HUES6 (cell line): Measurements from ENCODE around the gene TMEM270.
"Not testable (repeated sequence)": the region's sequence is repeated elsewhere in the genome, so short reads cannot be mapped to it uniquely, and the experiment has no call there.

Source experiments
- H3K27ac ChIP-seq: 2 replicates; pipeline ENCODE4 v1.7.0; 2013; ENCODE audit warnings: low read depth, mild to moderate bottlenecking, low read length, inconsistent platforms
- H3K27me3 ChIP-seq: 2 replicates; pipeline ENCODE4 v1.6.1; 2013; ENCODE audit warnings: low read length; ENCODE audit not compliant: control insufficient read depth, insufficient read depth
- H3K36me3 ChIP-seq: 2 replicates; pipeline ENCODE4 v1.6.1; 2013; ENCODE audit warnings: low read length; ENCODE audit not compliant: control insufficient read depth, insufficient read depth
- H3K4me1 ChIP-seq: 2 replicates; pipeline ENCODE4 v1.6.1; 2013; ENCODE audit warnings: low read length; ENCODE audit not compliant: control insufficient read depth, insufficient read depth
- H3K4me3 ChIP-seq: 2 replicates; pipeline ENCODE4 v1.5.1; 2013; ENCODE audit warnings: low read depth, low read length
- H3K9ac ChIP-seq: one replicate; pipeline ENCODE4 v1.6.1; 2013; ENCODE audit warnings: mild to moderate bottlenecking, low read length
- H3K9me3 ChIP-seq: 2 replicates; pipeline ENCODE4 v1.6.1; 2013; ENCODE audit warnings: low read depth, low read length; ENCODE audit not compliant: control insufficient read depth, insufficient read depth

The TMEM270 gene

DNA sequence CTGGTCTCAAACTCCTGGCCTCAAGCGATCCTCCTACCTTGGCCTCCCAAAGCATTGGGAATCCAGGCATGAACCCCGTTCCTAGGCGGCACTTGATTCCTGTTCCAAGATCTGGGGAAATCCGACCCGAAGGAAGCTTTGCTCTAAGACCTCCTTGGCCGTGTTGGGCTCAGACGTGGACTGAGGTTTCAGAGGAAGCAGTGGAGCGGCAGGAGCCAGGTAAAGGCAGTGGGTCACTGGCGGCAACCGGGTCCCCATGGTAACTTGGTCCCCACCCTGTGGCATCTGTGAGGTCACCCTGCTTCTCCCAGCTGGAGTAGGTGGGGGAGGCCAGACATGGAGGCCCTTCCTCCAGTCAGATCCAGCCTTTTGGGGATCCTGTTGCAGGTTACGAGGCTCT is at the start of gene TMEM270:
TMEM270 (plus strand) TSS at position 301 of the 400 bp plus-strand sequence; CDS start at position 337, 36 bp downstream.
- no peaks in the 10 kb centered on the region for H3K4me1 ChIP-seq
- no peak within 1 kb of the TSS for H3K27ac ChIP-seq
- H3K9ac ChIP-seq: no peak within 1 kb of the TSS
- peaks cover 8% of the 10 kb centered on the region; the same call in 1 of the 2 replicates for H3K27me3 ChIP-seq
- no peak within 1 kb of the TSS for H3K4me3 ChIP-seq
- no peaks in the 10 kb centered on the region for H3K36me3 ChIP-seq
- 0 out of 2 replicates have a peak, but pooled peaks cover 3% of the 10 kb centered on the region for H3K9me3 ChIP-seq

- Histone ChIP-seq H3K36me3 (no peaks in the 10 kb centered on the region), H3K4me1 (0 out of 2 replicates have a peak, but pooled peaks cover 3% of the 10 kb centered on the region), H3K27ac (no peak overlapping the region), H3K27me3 (no peaks in the 10 kb centered on the region), H3K9ac (no peak overlapping the region), H3K9me3 (no peaks in the 10 kb centered on the region), H3K4me3 (no peak overlapping the region)
Measured at GRCh38 chr7:73811760-73812168, 49.2 kb upstream of the TMEM270 start.

GRCh38 chr7:73812996-73813395 is 48.0 kb upstream of the TMEM270 start:
- Histone ChIP-seq H3K4me1 (0 out of 2 replicates have a peak, but pooled peaks cover 3% of the 10 kb centered on the region), H3K9me3 (no peaks in the 10 kb centered on the region), H3K27me3 (no peaks in the 10 kb centered on the region), H3K9ac (no peak overlapping the region), H3K27ac (no peak overlapping the region), H3K36me3 (no peaks in the 10 kb centered on the region), H3K4me3 (no peak overlapping the region)

- H3K4me3 ChIP-seq: no peak overlapping the region
- H3K9ac ChIP-seq: no peak overlapping the region
- H3K4me1 ChIP-seq: peaks cover 6% of the 10 kb centered on the region; the same call in 1 of the 2 replicates
Measured at GRCh38 chr7:73815436-73815835, 45.5 kb upstream of the TMEM270 start.

DNA sequence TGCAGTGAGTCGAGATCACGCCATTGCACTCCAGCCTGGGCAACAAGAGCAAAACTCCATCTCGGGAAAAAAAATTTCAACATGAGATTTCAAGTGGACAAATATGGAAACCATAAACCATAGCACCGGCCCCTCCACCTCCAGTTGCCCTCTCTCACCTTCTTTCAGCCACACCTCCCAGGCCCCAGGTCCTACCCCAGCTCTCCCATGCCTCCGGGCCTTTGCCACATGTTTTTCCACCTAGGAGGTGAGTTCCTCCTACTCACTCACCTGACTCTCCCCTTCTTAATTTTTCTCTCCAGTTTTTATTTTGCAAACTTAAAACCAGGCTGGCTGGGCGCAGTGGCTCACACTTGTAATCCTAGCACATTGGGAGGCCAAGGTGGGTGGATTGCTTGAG is 43.8 kb upstream of the TMEM270 start:
- H3K27ac ChIP-seq: no peak overlapping the region
- no peak overlapping the region for H3K9ac ChIP-seq
- H3K27me3 ChIP-seq: no peaks in the 10 kb centered on the region
- no peaks in the 10 kb centered on the region for H3K36me3 ChIP-seq
- H3K4me3 ChIP-seq: no peak overlapping the region
- H3K4me1 ChIP-seq: peaks cover 4% of the 10 kb centered on the region; the same call in 1 of the 2 replicates
- H3K9me3 ChIP-seq: no peaks in the 10 kb centered on the region

More at GRCh38 chr7:73815436-73815835, 45.5 kb upstream of the TMEM270 start:
- no peak overlapping the region for H3K27ac ChIP-seq
- no peaks in the 10 kb centered on the region for H3K27me3 ChIP-seq
- no peaks in the 10 kb centered on the region for H3K36me3 ChIP-seq
- H3K9me3 ChIP-seq: no peaks in the 10 kb centered on the region

- H3K36me3 ChIP-seq: no peaks in the 10 kb centered on the region
- H3K27ac ChIP-seq: no peak overlapping the region
- H3K27me3 ChIP-seq: no peaks in the 10 kb centered on the region
- H3K9me3 ChIP-seq: no peaks in the 10 kb centered on the region
- H3K4me1 ChIP-seq: peaks cover 14% of the 10 kb centered on the region
- H3K4me3 ChIP-seq: no peak overlapping the region
- H3K9ac ChIP-seq: no peak overlapping the region
Measured at GRCh38 chr7:73820013-73820412, 40.9 kb upstream of the TMEM270 start.

DNA sequence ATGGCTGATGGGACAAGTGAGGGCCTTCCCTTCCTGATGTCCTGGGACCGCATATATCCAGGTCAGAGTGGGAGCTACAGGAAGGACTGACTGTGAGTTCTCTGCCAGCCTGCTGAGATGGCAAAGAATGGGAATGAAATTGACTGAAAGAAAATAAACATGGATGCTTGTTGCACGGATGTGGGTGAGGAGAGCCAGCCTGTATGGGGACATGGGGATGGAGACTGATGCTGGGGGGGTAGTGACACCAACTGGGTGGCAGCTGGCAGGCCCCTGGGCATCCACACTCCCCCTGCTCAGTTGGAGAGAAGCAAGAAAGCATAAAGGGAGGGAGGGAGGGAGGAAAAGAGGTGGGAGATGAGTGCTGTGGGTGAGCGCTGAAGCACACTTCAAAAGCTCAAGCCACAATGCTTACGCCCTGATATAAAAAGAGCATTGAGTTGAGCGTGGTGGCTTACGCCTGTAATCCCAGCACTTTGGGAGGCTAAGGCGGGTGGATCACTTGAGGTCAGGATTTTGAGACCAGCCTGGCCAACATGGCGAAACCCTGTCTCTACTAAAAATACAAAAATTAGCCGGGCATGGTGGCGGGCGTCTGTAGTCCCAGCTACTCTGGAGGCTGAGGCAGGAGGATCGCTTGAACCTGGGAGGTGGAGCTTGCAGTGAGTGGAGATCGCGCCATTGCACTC is 39.2 kb upstream of the TMEM270 start:
- H3K27me3 ChIP-seq, H3K27ac ChIP-seq, H3K36me3 ChIP-seq, H3K9me3 ChIP-seq, H3K9ac ChIP-seq, H3K4me3 ChIP-seq: not testable (repeated sequence)
- H3K4me1 ChIP-seq: peaks cover 14% of the 10 kb centered on the region

DNA sequence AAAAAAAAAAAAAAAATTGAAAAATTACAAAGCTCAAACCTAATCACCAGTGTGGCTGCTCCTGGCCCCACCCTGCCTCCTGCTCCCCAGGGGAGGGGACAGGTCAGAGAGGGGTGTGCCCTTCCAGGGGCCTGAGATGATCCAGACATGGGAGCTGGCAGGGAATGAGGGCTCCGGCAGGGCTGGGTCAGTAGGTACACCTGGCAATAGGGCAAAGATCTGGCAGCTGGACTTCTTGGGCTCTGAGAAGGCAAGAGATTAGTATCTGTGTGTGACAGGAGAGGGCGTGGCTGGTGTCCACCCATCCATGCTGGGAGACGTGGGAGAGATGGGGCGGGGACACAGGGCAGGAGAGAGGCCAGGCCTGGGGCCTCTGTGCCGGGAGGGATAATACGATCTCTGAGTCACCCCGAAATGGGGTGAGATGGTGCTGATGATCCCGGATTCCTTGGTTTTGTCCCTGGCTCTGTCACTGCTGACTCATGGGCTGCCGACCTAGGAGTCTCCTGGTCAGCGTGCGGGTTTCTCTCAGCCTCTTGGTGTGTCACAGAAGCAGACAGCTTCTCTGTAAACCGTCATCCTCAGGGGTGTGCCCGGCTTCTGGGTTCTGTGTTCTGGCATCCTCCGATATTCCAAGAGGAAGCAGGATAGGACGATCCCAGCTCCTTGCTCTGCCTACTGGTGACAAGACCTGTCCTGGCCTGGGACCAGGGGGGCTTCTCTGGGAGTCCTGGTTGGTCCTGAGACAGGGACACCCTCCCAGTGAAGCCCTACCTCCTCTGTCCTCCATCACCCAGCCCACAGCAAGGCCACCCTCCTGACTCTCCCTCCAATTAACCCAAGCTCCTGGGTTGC is 38.4 kb upstream of the TMEM270 start:
- Histone ChIP-seq H3K4me1 (peaks cover 19% of the 10 kb centered on the region), H3K9ac (no peak overlapping the region), H3K36me3 (no peaks in the 10 kb centered on the region), H3K9me3 (no peaks in the 10 kb centered on the region), H3K4me3 (no peak overlapping the region), H3K27ac (no peak overlapping the region), H3K27me3 (no peaks in the 10 kb centered on the region)

DNA sequence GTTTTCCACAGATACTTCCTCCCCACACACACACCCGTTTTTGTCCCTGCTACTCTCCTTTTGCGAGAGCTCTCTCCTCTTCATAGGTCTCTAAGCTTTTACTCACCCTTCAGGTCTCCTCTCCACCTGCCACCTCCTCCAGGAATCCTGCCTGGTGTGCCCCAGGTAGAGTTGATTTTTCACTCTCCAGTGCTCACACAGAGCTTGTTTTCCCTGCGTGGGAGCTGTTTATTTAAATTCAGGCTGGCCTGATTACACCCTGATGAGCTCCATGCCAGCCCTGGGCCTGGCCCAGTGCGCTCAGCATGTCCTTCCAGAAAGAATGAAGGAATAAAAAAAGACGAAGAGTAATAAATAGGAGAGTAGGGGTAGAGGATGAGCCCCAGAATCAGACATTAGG is 37.7 kb upstream of the TMEM270 start:
- no peaks in the 10 kb centered on the region for H3K9me3 ChIP-seq
- H3K4me3 ChIP-seq: no peak overlapping the region
- H3K9ac ChIP-seq: no peak overlapping the region
- H3K27me3 ChIP-seq: no peaks in the 10 kb centered on the region
- no peaks in the 10 kb centered on the region for H3K36me3 ChIP-seq
- H3K27ac ChIP-seq: no peak overlapping the region
- H3K4me1 ChIP-seq: peaks cover 25% of the 10 kb centered on the region

GRCh38 chr7:73823873-73824592 is 36.9 kb upstream of the TMEM270 start:
- no peak overlapping the region for H3K9ac ChIP-seq
- H3K27ac ChIP-seq: no peak overlapping the region

More at GRCh38 chr7:73823873-73824592, 36.9 kb upstream of the TMEM270 start:
- H3K27me3 ChIP-seq: no peaks in the 10 kb centered on the region
- H3K9me3 ChIP-seq: no peaks in the 10 kb centered on the region
- H3K4me3 ChIP-seq: no peak overlapping the region
- H3K36me3 ChIP-seq: no peaks in the 10 kb centered on the region
- H3K4me1 ChIP-seq: peaks cover 29% of the 10 kb centered on the region
